ENCODE results near the gene ZFP36L1.

Gene ZFP36L1

GRCh38 chr14:68794851-68795596 lies 2.2 kb upstream of the ZFP36L1 start:
- DNase-seq: peak; percentile 89

GRCh38 chr14:68794130-68794850 lies 1.4 kb upstream of the ZFP36L1 start:
- peak; percentile 95 for DNase-seq

- no peak for DNase-seq
Measured at GRCh38 chr14:68793734-68794129, 865 bp upstream of the ZFP36L1 start.

- DNase-seq: no peak
Measured at GRCh38 chr14:68792678-68792978, 239 bp downstream of the ZFP36L1 start.

GRCh38 chr14:68791902-68792677 lies 777 bp downstream of the ZFP36L1 start:
- no peak for DNase-seq

- peak; percentile 20 for DNase-seq
Measured at GRCh38 chr14:68791078-68791901, 1.6 kb downstream of the ZFP36L1 start.

- no peak for DNase-seq
Measured at GRCh38 chr14:68790644-68791077, 2.2 kb downstream of the ZFP36L1 start.

GRCh38 chr14:68789821-68790643 lies 2.8 kb downstream of the ZFP36L1 start:
- peak; percentile 34 for DNase-seq

- DNase-seq: peak; percentile 79
Measured at GRCh38 chr14:68788996-68789820, 3.7 kb downstream of the ZFP36L1 start.

GRCh38 chr14:68788275-68788995 lies 4.4 kb downstream of the ZFP36L1 start:
- no peak for DNase-seq

GRCh38 chr14:68787092-68787992 lies 5.5 kb downstream of the ZFP36L1 start:
- peak; percentile 53 for DNase-seq

- peak; percentile 87 for DNase-seq
Measured at GRCh38 chr14:68786491-68787091, 6.3 kb downstream of the ZFP36L1 start.

GRCh38 chr14:68785534-68786490 lies 7.1 kb downstream of the ZFP36L1 start:
- peak; percentile 73 for DNase-seq

GRCh38 chr14:68784978-68785533 lies 7.8 kb downstream of the ZFP36L1 start:
- peak; percentile 97 for DNase-seq

GRCh38 chr14:68784226-68784910 lies 8.5 kb downstream of the ZFP36L1 start:
- DNase-seq: no peak
